Keratinocyte (primary cell): ENCODE measurements around the gene PCDHA9.
"Not testable (repeated sequence)": the region's sequence is repeated elsewhere in the genome, so short reads cannot be mapped to it uniquely, and the experiment has no call there.

Experiments
- EZH2 ChIP-seq: IDR thresholded peaks from one replicate; pipeline ENCODE4 v1.6.1; 2012; ENCODE audit warnings: inconsistent platforms, mild to moderate bottlenecking, low read length, moderate library complexity
- TF ChIP-seq, protein P1 (sequence below), 3 experiments: IDR thresholded peaks in 1 of 3; conservative IDR thresholded peaks in 1 of 3; optimal IDR thresholded peaks in 1 of 3; 2 replicates in 2 of 3; 3 replicates in 1 of 3; pipeline versions ENCODE3 to v1.5.1; 2011; ENCODE audit warnings: low read length in 3 of 3, mild to moderate bottlenecking in 3 of 3, moderate library complexity in 2 of 3, control low read depth in 1 of 3, inconsistent platforms in 1 of 3; ENCODE audit not compliant: insufficient read depth in 2 of 3; ENCODE audit errors: extremely low read depth in 1 of 3

DNA sequence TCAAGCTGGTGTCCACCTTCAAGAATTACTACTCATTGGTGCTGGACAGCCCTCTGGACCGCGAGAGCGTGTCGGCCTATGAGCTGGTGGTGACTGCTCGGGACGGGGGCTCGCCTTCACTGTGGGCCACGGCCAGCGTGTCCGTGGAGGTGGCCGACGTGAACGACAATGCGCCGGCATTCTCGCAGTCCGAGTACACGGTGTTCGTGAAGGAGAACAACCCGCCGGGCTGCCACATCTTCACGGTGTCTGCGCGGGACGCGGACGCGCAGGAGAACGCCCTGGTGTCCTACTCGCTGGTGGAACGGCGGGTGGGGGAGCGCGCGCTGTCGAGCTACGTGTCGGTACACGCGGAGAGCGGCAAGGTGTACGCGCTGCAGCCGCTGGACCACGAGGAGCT is 45.8 kb upstream of the PCDHA9 start:
- TF ChIP-seq, protein P1, sequence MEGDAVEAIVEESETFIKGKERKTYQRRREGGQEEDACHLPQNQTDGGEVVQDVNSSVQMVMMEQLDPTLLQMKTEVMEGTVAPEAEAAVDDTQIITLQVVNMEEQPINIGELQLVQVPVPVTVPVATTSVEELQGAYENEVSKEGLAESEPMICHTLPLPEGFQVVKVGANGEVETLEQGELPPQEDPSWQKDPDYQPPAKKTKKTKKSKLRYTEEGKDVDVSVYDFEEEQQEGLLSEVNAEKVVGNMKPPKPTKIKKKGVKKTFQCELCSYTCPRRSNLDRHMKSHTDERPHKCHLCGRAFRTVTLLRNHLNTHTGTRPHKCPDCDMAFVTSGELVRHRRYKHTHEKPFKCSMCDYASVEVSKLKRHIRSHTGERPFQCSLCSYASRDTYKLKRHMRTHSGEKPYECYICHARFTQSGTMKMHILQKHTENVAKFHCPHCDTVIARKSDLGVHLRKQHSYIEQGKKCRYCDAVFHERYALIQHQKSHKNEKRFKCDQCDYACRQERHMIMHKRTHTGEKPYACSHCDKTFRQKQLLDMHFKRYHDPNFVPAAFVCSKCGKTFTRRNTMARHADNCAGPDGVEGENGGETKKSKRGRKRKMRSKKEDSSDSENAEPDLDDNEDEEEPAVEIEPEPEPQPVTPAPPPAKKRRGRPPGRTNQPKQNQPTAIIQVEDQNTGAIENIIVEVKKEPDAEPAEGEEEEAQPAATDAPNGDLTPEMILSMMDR (optimal IDR thresholded peaks at IDR 0.05 in 1 of 3, IDR thresholded peaks at IDR 0.05 in 1 of 3, conservative IDR thresholded peaks at IDR 0.05 in 1 of 3; ENCODE audit: extremely low read depth in 1 of 3, insufficient read depth in 2 of 3, low read length in 3 of 3) = not testable (repeated sequence)
- TF ChIP-seq EZH2 = not testable (repeated sequence)
